Stomach (tissue), 9 donors: ENCODE data around the gene NME7. TPM values are rescaled to one million over a fixed set of nuclear protein-coding genes. Genes with fewer than 3 reads are reported as not detected.

Experiments used
- DNase-seq, 2 donors: peaks; one replicate each; pipeline versions ENCODE4 v3.0.0 to v3.0.0-alpha.2; 2013 to 2019
- H3K27ac ChIP-seq, 5 donors: fragments of 200-600 bp in 4 of 5; sonication (generic) in 4 of 5; one replicate each; pipeline ENCODE4 v1.5.1; 2013 to 2019; ENCODE audit warnings: mild to moderate bottlenecking in 1 of 5, moderate library complexity in 1 of 5
- H3K27me3 ChIP-seq, 3 donors: fragments of 200-600 bp; sonication (generic); one replicate each; pipeline ENCODE4 v1.5.1; 2017 to 2019; ENCODE audit warnings: mixed run types in 1 of 3
- H3K36me3 ChIP-seq, 4 donors: fragments of 200-600 bp; sonication (generic); 1 replicate in 3 of 4; 2 replicates in 1 of 4; pipeline ENCODE4 v1.5.1; 2016 to 2019
- H3K4me1 ChIP-seq, 4 donors: fragments of 200-600 bp; sonication (generic); one replicate each; pipeline ENCODE4 v1.5.1; 2016 to 2019
- H3K4me3 ChIP-seq, 4 donors: fragments of 200-600 bp; sonication (generic) in 3 of 4; one replicate each; pipeline ENCODE4 v1.5.1; 2016 to 2019; ENCODE audit warnings: mild to moderate bottlenecking in 1 of 4
- H3K9me3 ChIP-seq, 4 donors: fragments of 200-600 bp; sonication (generic); one replicate each; pipeline ENCODE4 v1.5.1; 2016 to 2019
- EP300 ChIP-seq: sonication (generic); formaldehyde crosslinking; IDR thresholded peaks from one replicate; pipeline ENCODE4 v1.6.1; 2017; ENCODE audit warnings: antibody characterized with exemption
- POLR2A ChIP-seq, 4 donors: fragments of 450-650 bp; IDR thresholded peaks; one replicate each; pipeline ENCODE4 v1.6.1; 2016; ENCODE audit warnings: antibody characterized with exemption in 4 of 4, control low read depth in 2 of 4, mild to moderate bottlenecking in 1 of 4, moderate library complexity in 1 of 4
- POLR2AphosphoS5 ChIP-seq, 3 donors: sonication (generic); formaldehyde crosslinking; IDR thresholded peaks; one replicate each; pipeline ENCODE4 v1.6.1; 2016; ENCODE audit warnings: antibody characterized with exemption in 3 of 3
- WGBS, 5 donors: extraction: QIAGEN DNeasy Blood & Tissue Kit in 3 of 5; methylation state at CpG; one replicate each; pipeline versions ENCODE4 v1.1.5 to v1.1.7; 2013 to 2018; 5-methylcytosine and 5-hydroxymethylcytosine counted together
- intact Hi-C: fragments of 100-400 bp; cut with DNase I; formaldehyde crosslinking; loops from one replicate; pipeline ENCODE4 v1.15.1; 2023; ENCODE audit warnings: low total_unique reads
- polyA plus RNA-seq, 3 donors: library from polyadenylated mRNA; stranded (reverse); fragments of 200-250 nt; gene quantifications; one replicate each; pipeline ENCODE4 v1.2.3, GENCODE V29; 2013
- total RNA-seq, 5 donors: library from RNA; depleted of rRNA; stranded (reverse); fragments of >200 nt; gene quantifications; one replicate each; pipeline versions ENCODE4 v1.1.0 to v1.2.3, GENCODE V29; 2014 to 2016
- TF ChIP-seq, protein P1 (sequence below), 7 experiments: fragments of 450-650 bp in 4 of 7; fragments of 200-600 bp in 3 of 7; sonication (generic) in 3 of 7; IDR thresholded peaks; one replicate each; pipeline ENCODE4 v1.5.1; 2016 to 2019; ENCODE audit warnings: antibody characterized with exemption in 7 of 7, control low read depth in 2 of 7, mild to moderate bottlenecking in 1 of 7
- donor health status: healthy with polysubstance abuse.
- donor health status: Bipolar disorder and iron deficiency.
- donor health status: healthy.

NME7 gene
- total and polyA plus RNA-seq, 8 donors: 7.6 to 44.3 (median 8.2) TPM; not detected in 1

DNA sequence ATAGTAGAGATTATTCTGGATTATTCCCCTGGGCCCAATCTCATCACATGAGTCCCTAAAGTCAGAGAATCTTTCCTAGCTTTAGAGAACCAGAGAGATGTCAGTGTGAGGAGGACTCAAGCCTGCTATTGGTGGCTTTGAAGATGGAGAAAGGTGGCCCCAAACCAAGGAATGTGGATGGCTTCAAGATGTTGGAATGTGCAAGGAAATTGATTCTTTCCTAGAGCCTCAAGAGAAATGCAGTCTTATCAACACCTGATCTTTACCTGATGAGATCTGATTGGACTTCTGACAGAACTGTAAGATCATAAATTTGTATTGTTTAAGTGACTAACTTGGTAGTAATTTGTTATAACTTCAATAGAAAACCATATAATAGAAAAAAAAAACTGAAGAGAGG is 51.0 kb downstream of the NME7 start:
- Histone ChIP-seq H3K27ac (no peak overlapping the region), H3K36me3 (no peaks in the 10 kb centered on the region), H3K4me3 (no peak overlapping the region), H3K4me1 (no peaks in the 10 kb centered on the region), H3K27me3 (no peaks in the 10 kb centered on the region), H3K9me3 (no peaks in the 10 kb centered on the region)
- intact Hi-C loops: no loop called here
- no peak for DNase-seq
- TF ChIP-seq EP300: no peak
- no peak for TF ChIP-seq POLR2AphosphoS5 (IDR thresholded peaks at IDR 0.05)
- no peak for TF ChIP-seq POLR2A (IDR thresholded peaks at IDR 0.05)
- TF ChIP-seq, protein P1, sequence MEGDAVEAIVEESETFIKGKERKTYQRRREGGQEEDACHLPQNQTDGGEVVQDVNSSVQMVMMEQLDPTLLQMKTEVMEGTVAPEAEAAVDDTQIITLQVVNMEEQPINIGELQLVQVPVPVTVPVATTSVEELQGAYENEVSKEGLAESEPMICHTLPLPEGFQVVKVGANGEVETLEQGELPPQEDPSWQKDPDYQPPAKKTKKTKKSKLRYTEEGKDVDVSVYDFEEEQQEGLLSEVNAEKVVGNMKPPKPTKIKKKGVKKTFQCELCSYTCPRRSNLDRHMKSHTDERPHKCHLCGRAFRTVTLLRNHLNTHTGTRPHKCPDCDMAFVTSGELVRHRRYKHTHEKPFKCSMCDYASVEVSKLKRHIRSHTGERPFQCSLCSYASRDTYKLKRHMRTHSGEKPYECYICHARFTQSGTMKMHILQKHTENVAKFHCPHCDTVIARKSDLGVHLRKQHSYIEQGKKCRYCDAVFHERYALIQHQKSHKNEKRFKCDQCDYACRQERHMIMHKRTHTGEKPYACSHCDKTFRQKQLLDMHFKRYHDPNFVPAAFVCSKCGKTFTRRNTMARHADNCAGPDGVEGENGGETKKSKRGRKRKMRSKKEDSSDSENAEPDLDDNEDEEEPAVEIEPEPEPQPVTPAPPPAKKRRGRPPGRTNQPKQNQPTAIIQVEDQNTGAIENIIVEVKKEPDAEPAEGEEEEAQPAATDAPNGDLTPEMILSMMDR (IDR thresholded peaks at IDR 0.05): no peak

DNA sequence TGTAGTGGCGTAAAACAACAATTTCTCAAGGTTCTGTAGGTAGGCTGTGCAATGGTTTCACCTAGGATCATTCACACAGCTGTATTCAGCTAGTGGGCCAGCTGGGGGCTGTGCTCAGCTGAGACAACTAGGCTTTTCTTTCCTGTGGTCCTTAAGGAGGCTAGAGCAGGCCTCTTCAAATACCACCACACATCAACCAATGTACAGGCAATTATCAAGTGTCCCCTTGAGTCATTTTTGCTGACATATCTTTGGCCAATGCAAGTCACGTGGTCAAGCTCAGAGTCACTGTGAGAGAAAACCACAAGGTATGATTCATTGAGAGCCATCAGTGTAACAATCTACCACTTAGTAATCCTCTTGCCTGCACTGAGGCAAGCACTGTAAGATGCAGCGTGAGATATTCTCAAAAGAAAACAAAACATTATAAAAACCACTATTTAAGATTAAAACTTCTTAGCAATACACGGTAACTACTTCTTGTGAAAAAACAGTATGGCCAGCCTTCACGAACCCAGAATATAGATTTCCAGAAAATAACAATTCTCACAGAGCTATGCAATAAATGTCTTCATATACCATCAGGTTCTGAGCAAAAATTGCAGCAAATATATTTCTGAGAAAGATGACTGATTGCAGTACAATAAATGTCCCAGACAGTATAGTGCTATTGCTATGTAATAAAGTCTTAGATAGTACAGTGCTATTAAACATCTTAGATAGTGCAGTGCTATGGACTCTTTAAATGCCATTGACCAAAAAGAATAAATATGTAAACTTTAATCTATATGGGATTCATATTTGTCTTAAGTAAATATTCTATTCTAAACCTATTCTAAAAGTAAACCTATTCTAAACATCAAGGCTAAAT is 55.3 kb downstream of the NME7 start:
- Histone ChIP-seq H3K27ac (no peak overlapping the region), H3K36me3 (peaks cover 0 to under 1% (median 0%) of the 10 kb centered on the region in 4 donors), H3K27me3 (no peaks in the 10 kb centered on the region), H3K4me1 (no peaks in the 10 kb centered on the region), H3K4me3 (no peak overlapping the region), H3K9me3 (no peaks in the 10 kb centered on the region)
- intact Hi-C loops: no loop called here
- DNase-seq: peak in 1 of 2 donors; percentile 12
- 73 to 85% (median 79%) methylated on average over 5 of the region's 5 CpGs for WGBS, 5 donors
- no peak for TF ChIP-seq POLR2A (IDR thresholded peaks at IDR 0.05)
- TF ChIP-seq EP300: no peak
- TF ChIP-seq, protein P1 (IDR thresholded peaks at IDR 0.05): no peak
- TF ChIP-seq POLR2AphosphoS5 (IDR thresholded peaks at IDR 0.05): no peak

DNA sequence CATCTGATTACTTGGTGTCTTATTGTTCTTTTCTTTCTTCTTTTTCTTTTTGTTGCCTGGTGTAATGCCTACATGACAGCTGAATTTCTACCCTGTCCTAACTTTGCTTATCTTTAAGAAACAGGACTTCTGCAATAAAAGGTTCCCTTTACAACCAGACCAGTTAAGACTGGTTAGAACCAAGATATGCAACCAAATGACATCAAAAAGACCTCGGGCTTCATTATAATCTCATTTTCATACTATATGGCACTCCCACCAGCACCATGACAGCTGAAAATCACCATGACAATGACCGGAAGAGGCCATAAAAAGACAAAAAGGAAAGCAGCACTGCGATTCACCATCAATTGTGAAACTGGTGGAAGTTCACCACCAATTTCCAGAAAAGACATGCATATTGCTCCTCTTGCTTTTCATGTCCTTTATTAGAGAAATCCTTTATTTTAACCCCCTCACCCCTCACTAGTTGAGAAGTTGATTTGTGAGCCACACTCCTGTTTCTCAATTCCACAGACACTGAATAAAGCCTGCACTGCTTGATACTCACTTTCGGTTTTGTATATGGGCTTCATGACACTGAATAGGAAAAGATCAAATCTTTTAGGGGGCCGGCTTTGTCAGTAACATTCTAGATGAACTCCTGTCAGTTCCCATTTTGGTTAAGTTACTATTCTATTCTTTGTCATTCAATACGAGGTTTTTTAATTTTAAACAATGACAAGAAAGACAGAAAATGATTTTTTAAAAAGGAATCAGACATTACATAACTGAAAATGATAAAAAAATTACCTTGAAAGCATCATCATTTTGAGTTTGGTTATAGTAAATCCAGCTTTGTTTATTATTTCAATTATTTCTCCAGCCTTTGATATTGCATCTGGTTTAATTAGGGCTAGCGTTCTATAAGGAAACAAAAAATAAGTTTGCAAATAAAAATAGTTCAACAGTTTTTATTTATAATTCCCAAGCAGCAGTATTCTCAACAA is 58.1 kb downstream of the NME7 start:
- intact Hi-C loops: no loop called here
- 65 to 83% (median 76%) methylated on average over 7 of the region's 7 CpGs for WGBS, 5 donors
- Histone ChIP-seq H3K27ac (no peak overlapping the region), H3K4me1 (no peaks in the 10 kb centered on the region), H3K27me3 (no peaks in the 10 kb centered on the region), H3K4me3 (no peak overlapping the region), H3K36me3 (peaks cover 0 to 16% (median 12%) of the 10 kb centered on the region in 4 donors), H3K9me3 (no peaks in the 10 kb centered on the region)
- DNase-seq: no peak
- TF ChIP-seq POLR2AphosphoS5 (IDR thresholded peaks at IDR 0.05): no peak
- no peak for TF ChIP-seq EP300
- TF ChIP-seq POLR2A (IDR thresholded peaks at IDR 0.05): no peak
- TF ChIP-seq, protein P1 (IDR thresholded peaks at IDR 0.05): no peak

DNA sequence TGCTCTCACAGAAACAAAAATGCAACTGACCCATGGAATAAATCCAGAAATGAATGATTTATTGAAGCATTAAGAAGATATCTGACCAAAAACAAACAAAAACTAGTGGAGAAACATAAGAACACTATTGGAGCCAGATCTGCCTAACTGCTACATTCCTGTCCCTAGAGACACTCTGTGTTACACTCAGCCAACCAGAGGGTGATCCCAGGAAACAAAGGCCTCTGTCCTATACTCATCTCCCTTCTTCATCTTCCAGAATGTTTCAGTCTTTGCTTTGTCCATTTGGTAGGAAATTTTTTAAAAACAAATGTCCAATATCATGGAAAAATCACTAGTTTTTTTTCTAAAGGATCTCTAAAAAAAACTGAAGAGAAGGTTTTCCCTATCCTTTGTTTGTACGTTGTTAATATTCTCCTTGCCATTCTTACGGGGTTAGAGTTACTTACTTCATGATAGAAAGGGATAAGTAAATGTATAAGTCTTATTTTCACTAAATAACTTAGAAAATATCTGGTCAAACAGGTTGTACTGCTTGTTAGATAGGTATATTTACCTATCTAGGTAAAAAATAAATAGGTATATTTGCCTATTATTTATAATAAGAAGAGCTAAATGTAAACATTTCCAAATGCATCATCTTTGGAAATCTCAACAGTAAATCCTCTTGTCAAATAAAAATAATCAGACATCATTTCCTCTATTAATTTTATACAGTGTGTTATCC is 59.1 kb downstream of the NME7 start:
- Histone ChIP-seq H3K4me1 (no peaks in the 10 kb centered on the region), H3K4me3 (no peak overlapping the region), H3K27me3 (no peaks in the 10 kb centered on the region), H3K9me3 (no peaks in the 10 kb centered on the region), H3K27ac (no peak overlapping the region), H3K36me3 (peaks cover 0 to 16% (median 12%) of the 10 kb centered on the region in 4 donors)
- intact Hi-C loops: no loop called here
- 65 to 79% (median 73%) methylated on average over 2 of the region's 2 CpGs for whole genome bisulfite sequencing, 5 donors
- DNase-seq: no peak
- no peak for TF ChIP-seq POLR2A (IDR thresholded peaks at IDR 0.05)
- TF ChIP-seq EP300: no peak
- no peak for TF ChIP-seq POLR2AphosphoS5 (IDR thresholded peaks at IDR 0.05)
- TF ChIP-seq, protein P1 (IDR thresholded peaks at IDR 0.05): no peak
